Measurements from ENCODE around the gene SERINC4. TPM values are rescaled to one million over a fixed set of nuclear protein-coding genes. Genes with fewer than 3 reads are reported as not detected.

The SERINC4 gene
- polyA plus RNA-seq, 1 of the 3 experiments (the other 2 are of a cell fraction): 0.05 TPM

- no peak overlapping the region for H3K4me3 ChIP-seq (ENCODE audit: low read depth in 2 of 2, low read length in 1 of 2)
- no peaks in the 10 kb centered on the region for H4K20me1 ChIP-seq (ENCODE audit: insufficient read depth)
- no peaks in the 10 kb centered on the region for H3K79me2 ChIP-seq (ENCODE audit: insufficient read depth)
- no peak overlapping the region for H3K9ac ChIP-seq
- no peak overlapping the region for H3K27ac ChIP-seq (ENCODE audit: low read depth in 2 of 2, low read length in 1 of 2)
- H3K9me3 ChIP-seq: no peaks in the 10 kb centered on the region
- H3K36me3 ChIP-seq (replicated peaks in 1 of 2; ENCODE audit: control insufficient read depth in 1 of 2, insufficient read depth in 2 of 2, low read length in 1 of 2): peaks cover 16 to 25% of the 10 kb centered on the region in 2 experiments
- H3K4me1 ChIP-seq (ENCODE audit: control insufficient read depth in 1 of 2, insufficient read depth in 2 of 2, low read depth in 1 of 2, low read length in 1 of 2): peaks cover 0 to 3% of the 10 kb centered on the region in 2 experiments; a peak in 1 of 4 replicates
- H3K4me2 ChIP-seq: no peak overlapping the region
- no peak for TF ChIP-seq PBX3 (IDR thresholded peaks at IDR 0.05)
- no peak for TF ChIP-seq RCOR1 (IDR thresholded peaks at IDR 0.05; ENCODE audit: low read length)
- TF ChIP-seq USF1 (IDR thresholded peaks at IDR 0.05; ENCODE audit: borderline replicate concordance, low read depth): no peak
- no peak for TF ChIP-seq FOSL2 (IDR thresholded peaks at IDR 0.05; ENCODE audit: borderline replicate concordance, low read depth)
- TF ChIP-seq ELF1 (IDR thresholded peaks at IDR 0.05): no peak
- no peak for TF ChIP-seq TCF12 (IDR thresholded peaks at IDR 0.05)
- TF ChIP-seq TAF1 (IDR thresholded peaks at IDR 0.05; ENCODE audit: borderline replicate concordance, low read depth, low read length): no peak
- no peak for TF ChIP-seq RFX5 (IDR thresholded peaks at IDR 0.05; ENCODE audit: low read length)
- TF ChIP-seq GATA2 (CRISPR knock-in tag; IDR thresholded peaks at IDR 0.05): no peak
- no peak for TF ChIP-seq FOXM1 (IDR thresholded peaks at IDR 0.05; ENCODE audit: low read depth)
- TF ChIP-seq JUND (IDR thresholded peaks at IDR 0.05): no peak
- TF ChIP-seq IRF3 (IDR thresholded peaks at IDR 0.05; ENCODE audit: low read depth, low read length): no peak
- no peak for TF ChIP-seq RAD21 (IDR thresholded peaks at IDR 0.05; ENCODE audit: low read length)
- no peak for TF ChIP-seq MEF2A (IDR thresholded peaks at IDR 0.05; ENCODE audit: borderline replicate concordance, low read depth)
- TF ChIP-seq SIN3A (IDR thresholded peaks at IDR 0.05; ENCODE audit: borderline replicate concordance, low read depth, low read length): no peak
- no peak for TF ChIP-seq SMC3 (IDR thresholded peaks at IDR 0.05; ENCODE audit: low read depth, low read length)
- ChIA-PET CTCF (interaction anchor here (0.6 to 3.0 kb wide), 6 partner anchors 10 to 691 kb away, joined by 3 to 13 read pairs (median 6); no protein-coding TSS in a partner anchor), POLR2A (interaction anchor here (1.3 kb wide), 1 partner anchor 13 kb away, joined by 3 read pairs; no protein-coding TSS in a partner anchor)
- WGBS (ENCODE audit: low lambda C conversion rate): 93% methylated on average over 24 of the region's 35 CpGs
- H3K9me2 ChIP-seq: no peaks in the 10 kb centered on the region
- H2AFZ ChIP-seq (ENCODE audit: low read depth): no peak overlapping the region
- peaks cover 40% of the 10 kb centered on the region for H3F3A ChIP-seq (replicated peaks; ENCODE audit: insufficient read depth)
- no peaks in the 10 kb centered on the region for H3K27me3 ChIP-seq (ENCODE audit: insufficient read depth)
- DNase-seq: no peak
These were observed 23.8 kb downstream of the SERINC4 start for GRCh38 chr15:43776101-43776717.
